HG02798 (cell line): ENCODE data around the gene RPS15.

Experiments
- ATAC-seq: cut with Tn5 transposase; IDR thresholded peaks from one replicate; pipeline ENCODE4 v1.9.1; 2021; ENCODE audit warnings: mild to moderate bottlenecking; ENCODE audit not compliant: unreplicated experiment, poor library complexity

RPS15 gene

GRCh38 chr19:1438035-1438932 lies at the start of gene RPS15:
Gene RPS15 (plus strand): TSS chr19:1438396. CDS start chr19:1438426, 30 bp downstream.
- peak; percentile 91 for ATAC-seq

DNA sequence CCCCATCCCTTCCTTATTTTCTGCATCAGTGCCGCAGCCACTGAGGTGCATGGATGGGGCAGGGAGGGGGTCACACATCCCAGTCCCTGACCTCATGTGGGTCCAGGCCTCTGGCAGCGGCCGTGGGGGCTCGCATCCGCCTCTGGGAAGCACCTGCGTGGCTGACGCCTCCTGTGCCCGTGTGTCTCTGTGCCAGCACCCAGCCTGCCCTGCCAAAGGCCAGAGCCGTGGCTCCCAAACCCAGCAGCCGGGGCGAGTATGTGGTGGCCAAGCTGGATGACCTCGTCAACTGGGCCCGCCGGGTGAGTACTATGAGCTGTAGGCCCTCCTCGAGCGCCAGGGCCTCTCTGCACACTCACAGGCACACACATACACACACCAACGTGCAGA lies 49.6 kb upstream of the RPS15 start:
- no peak for ATAC-seq

DNA sequence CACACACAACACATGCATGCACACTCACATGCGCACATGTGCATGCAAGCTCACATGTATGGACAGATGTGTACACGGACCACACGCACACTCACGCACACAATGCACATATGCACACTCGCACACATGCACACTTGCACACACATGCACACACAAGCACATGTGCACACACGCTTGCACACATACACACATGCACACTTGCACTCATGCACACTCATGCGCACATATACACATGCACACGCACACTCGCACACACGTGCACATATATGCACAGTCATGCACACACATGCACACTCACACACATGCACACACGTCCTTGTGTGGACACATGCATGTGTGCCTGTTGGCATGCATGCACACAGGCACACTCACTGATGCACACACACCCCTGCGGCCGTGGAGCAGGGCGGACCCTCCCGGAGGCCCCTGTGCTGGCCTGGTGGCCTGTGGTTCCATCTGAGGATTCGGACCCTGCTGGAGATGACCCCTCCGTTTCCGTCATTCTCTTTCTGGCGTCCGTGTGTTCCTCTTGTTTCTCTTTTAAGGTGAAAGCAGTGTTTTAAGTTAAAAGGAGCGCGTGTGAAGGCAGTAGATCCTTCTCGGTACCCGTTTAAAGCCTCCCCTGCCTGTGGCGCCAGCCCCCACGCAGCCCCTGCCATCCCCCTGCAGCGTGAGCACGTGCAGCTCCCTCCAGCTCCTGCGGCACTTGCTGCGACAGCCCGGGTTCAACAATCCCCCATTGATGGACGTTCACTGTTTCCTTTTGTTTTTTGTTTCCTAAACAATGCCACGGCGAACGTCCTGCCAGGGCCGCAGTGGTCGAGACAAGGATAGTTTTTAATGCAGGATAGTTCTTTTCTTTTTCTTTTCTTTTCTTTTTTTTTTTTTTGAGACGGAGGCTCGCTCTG lies 48.9 kb upstream of the RPS15 start:
- ATAC-seq = no peak

GRCh38 chr19:1390890-1391423 lies 47.2 kb upstream of the RPS15 start:
- ATAC-seq = no peak

DNA sequence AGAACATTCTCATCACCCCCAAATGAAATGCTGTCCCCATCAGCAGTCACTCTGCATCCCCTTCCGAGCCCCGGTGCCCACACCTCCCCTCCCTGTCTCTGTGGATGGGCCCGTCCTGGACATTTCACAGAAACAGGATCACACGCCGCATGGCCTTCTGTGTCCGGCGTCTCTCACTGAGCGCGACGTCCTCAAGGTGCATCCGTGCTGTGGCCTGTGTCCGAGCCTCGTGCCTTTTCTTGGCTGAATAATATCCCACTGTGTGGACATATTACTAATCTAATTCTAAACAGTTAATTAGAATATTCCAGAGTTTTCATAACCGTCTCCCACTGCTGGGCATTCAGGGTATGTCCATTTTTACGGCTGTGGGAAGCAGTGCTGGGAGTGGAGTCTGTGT lies 45.8 kb upstream of the RPS15 start:
- ATAC-seq = no peak

- ATAC-seq = no peak
These were observed 45.2 kb upstream of the RPS15 start for GRCh38 chr19:1392939-1393530.

DNA sequence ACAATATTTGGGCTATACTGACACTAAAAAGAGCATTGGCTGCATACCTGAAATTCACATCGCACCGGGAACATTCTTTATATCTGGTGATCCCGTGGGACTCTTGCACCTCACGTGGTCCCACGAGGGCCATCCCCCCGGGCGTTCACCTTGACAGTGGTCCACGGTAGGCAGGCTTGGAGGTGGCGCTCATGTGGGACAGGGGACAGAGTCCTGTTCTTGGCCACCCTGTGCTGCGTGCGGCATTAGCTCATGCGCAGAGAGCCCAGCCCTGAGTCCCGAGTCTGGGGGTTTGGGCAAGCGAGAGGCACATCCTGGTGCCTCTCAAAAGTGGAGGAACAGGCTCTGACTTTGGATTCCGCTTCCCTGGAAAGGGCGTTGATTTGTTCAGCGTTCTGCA lies 44.4 kb upstream of the RPS15 start:
- ATAC-seq = no peak

- no peak for ATAC-seq
These were observed 43.7 kb upstream of the RPS15 start for GRCh38 chr19:1394252-1395193.

DNA sequence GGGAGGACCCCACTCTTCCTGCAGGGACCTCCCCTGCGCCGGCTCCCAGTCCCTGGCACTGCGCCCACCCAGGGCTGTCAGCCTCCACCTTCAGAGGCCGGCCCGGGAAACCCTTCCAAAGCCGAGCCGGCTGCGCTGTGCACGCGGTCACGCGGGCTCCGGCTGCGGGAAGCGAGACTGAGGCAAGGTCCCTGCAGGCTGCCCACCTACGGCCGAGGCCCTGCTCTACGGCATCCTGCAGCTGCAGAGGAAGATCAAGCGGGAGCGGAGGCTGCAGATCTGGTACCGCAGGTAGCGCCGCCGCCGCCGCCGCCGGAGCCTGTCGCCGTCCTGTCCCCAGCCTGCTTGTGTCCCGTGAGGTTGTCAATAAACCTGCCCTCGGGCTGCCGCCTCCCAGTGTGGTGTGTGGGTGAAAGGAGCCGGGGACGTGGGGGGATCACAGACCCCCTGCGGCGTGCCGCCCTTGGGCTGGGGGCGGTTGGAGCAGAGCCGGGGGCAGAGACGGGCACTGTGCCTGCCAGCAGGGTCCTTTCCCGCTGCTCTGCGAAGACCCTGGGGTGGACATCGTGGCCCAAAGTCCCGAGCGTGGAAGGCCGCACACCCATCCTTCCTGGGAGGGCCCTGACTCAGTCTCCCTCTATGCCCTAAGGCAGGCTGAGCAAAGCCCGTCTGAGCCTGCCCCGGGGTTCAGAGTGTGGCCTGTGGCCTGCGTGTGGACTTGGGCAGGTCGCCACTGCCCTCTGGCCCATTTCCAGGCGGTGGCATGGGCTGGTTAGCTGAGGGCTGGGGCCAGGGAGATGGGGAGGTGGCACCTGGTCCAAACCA lies 42.8 kb upstream of the RPS15 start:
- ATAC-seq = no peak

- ATAC-seq = no peak
These were observed 42.0 kb upstream of the RPS15 start for GRCh38 chr19:1396019-1396767.

GRCh38 chr19:1396768-1397679 lies 41.2 kb upstream of the RPS15 start:
- ATAC-seq = no peak

GRCh38 chr19:1397838-1398237 lies 40.4 kb upstream of the RPS15 start:
- ATAC-seq = no peak

DNA sequence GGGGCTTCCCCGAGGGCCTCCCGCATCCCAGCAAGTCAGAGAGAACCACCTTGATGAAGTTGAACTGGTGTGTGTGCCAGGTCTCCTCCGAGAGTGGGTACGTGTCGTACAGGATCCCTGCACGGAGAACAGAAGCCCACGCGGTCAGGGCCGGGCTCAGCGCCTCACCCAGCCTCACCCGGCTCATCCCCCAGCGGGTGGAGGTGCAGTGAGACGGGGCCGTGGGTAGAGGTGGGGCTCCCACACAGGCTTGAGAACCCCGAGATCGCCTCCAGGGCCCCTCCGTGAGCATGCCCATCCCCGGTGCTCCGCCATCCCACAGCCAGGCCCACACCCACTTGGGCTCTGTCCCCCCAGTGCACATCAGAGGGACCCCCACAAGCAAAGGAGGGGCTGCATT lies 39.1 kb upstream of the RPS15 start:
- ATAC-seq = no peak

- ATAC-seq = no peak
These were observed 38.5 kb upstream of the RPS15 start for GRCh38 chr19:1399745-1400144.

- ATAC-seq = no peak
These were observed 37.7 kb upstream of the RPS15 start for GRCh38 chr19:1400281-1401137.
